ENCODE results near the gene PREP.
"Not testable (repeated sequence)": the region's sequence is repeated elsewhere in the genome, so short reads cannot be mapped to it uniquely, and the experiment has no call there.

The PREP gene

DNA sequence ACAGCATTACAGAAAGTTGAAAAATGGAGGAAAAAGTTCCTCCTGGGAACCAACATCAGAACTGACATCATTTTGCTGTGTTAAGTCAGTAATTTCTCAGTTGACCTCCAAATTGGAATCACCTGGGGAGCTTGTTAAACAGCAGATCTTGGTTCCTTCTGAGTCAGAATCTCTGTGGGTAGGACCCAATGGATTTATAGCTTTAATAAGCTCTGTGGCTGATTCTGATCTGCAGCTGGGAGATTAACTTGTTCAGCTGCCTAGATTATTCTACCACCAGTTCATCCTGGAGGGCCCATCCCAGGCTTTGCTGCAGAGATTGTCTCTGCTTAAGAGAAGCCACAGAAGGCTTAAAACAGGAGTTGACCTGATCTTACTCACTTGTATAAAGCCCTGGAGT is 132.4 kb downstream of the PREP start:
- no peak for DNase-seq (ENCODE audit: low read depth)

DNA sequence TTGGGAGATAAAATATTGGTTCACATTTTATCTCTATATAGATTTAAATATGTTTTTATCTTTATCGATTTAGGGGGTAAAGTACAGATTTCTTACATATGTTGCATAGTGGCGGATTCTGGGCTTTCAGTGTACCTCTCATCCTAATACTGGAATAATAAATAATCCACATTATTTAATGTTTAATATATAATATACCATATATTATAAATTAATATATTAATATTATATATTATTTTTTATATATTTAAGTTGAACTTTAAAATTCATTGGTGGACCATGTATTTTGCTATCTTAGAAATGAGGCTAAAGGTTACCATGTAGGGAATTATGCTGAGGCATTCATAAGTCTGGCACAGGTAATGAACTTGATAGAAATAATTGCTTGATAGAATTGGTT is 133.5 kb downstream of the PREP start:
- no peak for DNase-seq (ENCODE audit: low read depth)

DNA sequence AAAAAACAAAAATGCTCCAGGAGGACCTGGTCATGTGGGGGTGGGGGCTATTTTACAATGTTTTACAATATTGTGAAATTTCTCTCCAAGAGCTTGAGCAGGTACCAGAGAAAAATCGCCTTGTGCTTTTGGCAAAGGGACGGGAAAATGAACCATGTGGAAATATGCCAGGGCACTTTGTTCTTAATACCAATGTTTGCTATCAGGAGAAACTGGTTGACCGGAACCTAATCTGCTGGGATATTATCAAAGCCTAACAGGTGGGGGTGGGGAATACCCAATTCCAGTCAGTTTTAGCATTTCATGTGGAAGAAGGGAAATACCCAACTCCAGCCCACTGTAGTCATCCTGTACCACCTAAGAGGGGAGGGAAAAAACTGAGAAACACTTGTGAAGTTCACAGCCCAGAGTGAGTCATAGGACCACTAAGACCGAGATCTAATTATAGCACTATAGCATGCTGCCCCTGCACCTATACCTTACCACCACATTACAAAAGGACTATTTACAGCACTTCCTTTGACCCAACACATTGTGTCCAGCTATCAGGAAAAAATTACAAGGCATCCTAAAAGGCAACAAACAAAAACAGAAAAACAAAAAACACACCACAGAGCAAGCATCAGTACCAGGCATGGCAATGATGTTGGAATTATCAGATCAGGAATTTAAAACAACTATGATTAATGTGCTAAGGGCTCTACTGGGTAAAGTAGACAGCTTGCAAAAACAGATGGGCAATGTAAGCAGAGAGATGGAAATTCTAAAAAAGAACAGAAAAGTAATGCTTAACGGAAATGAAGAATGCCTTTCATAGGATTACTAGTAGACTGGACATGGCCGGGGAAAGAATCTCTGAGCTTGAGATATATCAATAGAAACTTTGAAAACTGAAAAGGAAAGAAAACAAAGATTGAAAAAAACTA is 138.9 kb downstream of the PREP start:
- no peak for DNase-seq (ENCODE audit: low read depth)

DNA sequence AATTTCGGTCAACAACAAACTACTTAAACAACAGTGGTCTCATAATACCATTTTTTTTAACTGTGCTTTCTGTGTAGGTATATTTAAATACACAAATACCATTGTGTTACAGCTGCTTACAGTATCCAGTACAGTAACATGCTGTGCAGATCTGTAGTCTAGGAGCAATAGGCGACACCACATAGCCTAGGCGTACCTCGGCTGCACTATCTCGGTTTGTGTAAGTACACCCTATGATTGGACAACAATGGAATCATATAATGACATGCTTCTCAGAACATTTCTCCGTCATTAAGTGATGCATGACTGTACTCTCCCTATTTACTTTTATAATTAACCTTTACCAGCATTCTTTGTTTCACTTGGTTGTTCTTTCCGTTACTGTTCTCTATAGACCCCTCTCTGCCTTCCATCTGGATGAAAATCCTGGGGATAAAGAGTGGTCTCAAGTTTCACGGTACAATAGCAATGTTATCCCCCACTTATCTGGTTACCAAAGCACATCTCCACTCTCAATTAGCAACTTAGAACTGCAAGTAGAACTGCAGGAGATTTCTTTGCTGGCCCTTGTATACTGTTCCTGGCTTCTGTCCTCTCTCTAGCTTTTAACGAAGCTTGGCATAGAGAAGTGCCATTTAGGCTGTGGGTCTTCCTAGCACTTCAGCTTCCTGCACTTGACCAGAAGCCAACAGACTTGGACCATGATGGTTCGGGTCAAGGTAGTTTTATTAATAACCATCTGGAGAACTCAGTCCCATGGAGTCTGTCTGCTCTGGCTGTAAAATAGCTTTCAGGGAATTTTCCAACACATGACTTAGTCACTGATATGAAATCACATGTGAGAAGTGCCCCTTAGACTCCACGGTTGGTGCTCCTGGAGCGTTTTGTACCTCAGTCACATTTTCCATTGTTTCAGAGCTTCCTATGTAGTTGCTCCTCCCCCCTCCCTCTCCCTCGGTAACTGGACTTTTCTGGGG is 142.7 kb downstream of the PREP start:
- no peak for DNase-seq (ENCODE audit: low read depth)

DNA sequence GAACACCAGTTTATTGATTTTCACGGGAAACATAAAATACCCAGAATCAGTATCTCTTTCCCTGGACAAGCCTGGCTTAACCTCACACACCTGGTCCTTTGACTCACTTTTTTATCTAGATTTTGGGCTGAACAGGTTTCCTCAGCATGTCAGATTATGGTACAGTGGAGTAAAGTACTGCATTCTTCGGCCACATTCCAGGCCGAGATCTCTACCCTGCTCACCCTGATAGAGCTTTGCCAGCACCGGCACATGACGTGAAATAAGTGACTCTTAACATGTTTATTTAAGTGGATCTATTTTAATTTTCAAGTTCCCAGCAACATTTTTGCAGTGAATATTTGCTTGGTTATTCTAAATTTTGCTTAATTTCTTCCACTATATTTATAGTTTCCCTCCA is 144.1 kb downstream of the PREP start:
- DNase-seq (ENCODE audit: low read depth), result no peak

DNA sequence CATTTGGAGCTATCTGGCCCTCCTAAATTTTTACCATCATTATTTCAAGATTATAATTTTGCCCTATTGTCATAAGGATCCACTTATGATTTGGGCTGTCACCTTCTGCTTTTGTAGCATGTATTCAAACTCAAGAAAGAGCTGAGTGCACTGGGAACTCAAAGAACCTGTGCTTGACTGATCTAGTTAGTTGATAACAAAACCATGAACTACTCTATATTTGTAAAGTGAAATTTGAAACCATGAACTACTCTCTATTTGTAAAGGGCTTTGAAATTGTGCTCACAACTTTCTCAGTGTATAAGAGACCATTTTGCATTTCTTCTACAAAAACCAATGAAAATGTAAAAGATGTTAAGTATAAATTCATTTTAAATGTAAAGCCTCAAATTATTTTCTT is 145.5 kb downstream of the PREP start:
- no peak for DNase-seq (ENCODE audit: low read depth)

DNA sequence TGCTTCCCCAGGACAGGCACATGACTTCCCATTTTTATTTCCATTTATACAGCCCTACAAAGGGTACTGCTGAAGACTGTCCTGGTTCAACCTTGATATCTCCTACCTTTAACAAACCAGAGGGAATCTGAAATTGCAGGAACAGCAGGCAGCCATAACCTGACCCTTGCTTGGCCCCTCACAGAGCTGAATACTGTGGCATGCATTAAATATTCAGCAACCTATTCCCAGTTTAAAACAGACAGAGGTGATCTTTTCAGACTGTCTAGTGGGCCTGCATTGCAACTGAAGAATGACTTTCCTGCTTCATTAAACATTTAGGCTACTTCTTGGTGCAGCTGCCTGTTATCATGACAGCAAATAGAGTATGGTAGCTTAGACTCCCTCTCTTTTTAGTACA is 146.3 kb downstream of the PREP start:
- no peak for DNase-seq (ENCODE audit: low read depth)

DNA sequence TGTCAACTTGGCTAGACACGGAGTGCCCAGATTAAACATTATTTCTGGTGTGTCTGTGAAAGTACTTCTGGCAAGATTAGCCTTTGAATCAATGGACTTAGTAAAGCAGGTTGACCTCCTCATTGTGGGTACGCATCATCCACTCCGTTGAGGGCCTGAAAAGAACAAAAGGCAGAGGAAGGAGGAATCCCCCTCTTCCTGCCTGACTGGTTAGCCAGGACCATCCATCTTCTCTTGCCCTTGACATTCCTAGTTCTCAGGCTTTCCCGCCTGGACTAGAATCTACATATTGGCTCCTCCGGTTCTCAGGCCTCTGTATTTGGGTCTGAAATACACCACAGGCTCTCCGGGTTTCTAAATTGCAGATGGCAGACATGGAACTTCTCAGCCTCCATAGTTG is 149.1 kb downstream of the PREP start:
- DNase-seq (ENCODE audit: low read depth), result no peak

DNA sequence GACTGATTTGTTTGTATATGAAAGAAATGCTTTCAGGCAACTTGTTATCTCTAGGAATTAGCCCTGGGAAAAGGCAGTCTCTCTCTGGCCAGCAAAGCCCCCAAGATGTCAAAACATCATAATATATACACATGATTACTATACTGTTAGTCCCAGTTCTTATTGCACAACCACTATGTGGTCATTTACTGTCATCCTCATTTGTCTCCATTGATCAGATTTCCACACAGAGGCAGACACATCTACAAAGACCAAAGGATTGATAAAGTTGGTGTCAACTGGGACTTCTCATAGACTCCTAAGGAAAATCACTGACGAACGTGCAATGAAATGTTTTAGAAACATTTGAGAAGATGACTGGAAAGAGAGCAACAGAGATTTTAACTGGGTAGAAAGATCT is 151.2 kb downstream of the PREP start:
- no peak for DNase-seq (ENCODE audit: low read depth)

DNA sequence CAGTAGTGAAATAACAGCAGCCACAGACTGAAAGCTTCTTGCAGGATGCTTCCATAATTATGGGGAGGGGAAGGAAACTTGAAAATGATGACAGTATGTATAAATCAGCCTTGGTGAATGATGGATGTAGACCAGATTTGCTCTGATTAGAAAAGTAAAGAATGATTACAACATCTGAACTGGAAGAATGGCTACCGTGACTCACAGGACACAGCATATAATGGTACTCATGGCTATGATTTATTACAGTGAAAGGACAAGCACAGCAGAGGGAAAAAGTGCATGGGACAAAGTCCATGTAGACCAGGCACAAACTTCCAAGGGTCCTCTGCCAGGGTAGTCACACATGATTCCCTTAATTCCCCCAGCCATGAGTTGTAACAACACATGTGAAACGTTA is 152.3 kb downstream of the PREP start:
- DNase-seq (ENCODE audit: low read depth), result no peak

DNA sequence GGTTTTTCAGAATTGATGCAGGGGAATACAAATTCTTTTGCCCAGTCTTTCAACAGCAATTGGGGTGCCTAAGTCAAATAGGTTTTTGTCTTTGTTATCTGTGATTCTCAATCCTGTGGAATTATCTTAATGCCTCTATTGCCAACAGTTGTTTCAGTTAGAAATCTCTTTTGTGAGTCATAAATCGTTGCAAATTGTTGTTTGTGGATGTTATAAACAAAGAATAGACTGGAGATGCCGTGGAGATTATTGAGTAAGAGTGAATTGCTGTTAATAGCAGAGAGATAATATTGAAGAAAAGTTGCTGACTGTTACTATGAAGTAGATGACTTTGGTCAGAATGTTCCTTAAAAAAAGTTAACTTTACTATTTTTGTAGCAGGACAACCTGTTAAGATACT is 159.4 kb downstream of the PREP start:
- no peak for DNase-seq (ENCODE audit: low read depth)

DNA sequence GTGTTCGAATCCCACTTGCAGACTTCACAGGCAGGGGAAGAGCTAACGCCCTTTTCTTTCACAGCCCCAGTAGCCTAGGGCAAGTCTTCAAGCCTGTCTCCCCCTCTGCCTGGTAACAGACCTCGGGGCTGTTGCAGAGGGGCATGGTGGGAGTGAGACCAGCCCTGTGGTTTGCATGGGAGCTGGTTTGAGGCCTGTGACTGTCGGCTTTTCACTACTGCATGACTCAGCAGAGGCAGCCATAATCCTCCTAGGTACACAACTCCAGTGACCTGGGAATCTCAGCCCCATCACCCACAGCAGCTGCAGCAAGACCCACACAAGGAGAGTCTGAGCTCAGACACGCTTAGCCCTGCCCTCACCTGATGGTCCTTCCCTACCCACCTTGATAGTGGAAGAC is 167.7 kb downstream of the PREP start:
- DNase-seq (ENCODE audit: low read depth), result no peak

DNA sequence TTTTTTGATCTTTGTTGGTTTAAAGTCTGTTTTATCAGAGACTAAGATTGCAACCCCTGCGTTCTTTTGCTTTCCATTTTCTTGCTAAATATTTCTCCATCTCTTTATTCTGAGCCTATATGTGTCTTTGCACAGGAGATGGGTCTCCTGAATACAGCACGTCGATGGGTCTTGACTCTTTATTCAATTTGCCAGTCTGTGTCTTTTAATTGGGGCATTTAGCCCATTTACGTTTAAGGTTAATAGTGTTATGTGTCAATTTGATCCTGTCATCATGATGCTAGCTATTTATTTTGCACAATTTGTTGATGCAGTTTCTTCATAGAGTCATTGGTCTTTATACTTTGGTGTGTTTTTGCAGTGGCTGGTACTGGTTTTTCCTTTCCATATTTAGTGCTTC is 171.1 kb downstream of the PREP start:
- not testable (repeated sequence) for DNase-seq (ENCODE audit: low read depth)

Measured in T-helper 22 cell (primary cell).